ENCODE measurements around the gene ANKS3.

Gene ANKS3

GRCh38 chr16:4754865-4755264 is 20.8 kb upstream of the ANKS3 start:
- no peak for TF ChIP-seq CTCF (IDR thresholded peaks at IDR 0.05; ENCODE audit: borderline replicate concordance, control extremely low read depth, extremely low read depth, insufficient read depth, missing control alignments)
- no peak for DNase-seq (ENCODE audit: low spot score)
- in situ Hi-C loops (cut with MboI; ENCODE audit: low sequenced_read_pairs, unreplicated experiment), result no loop called here

- TF ChIP-seq CTCF (IDR thresholded peaks at IDR 0.05; ENCODE audit: borderline replicate concordance, control extremely low read depth, extremely low read depth, insufficient read depth, missing control alignments), result no peak
- DNase-seq (ENCODE audit: low spot score), result no peak
- in situ Hi-C loops (cut with MboI; ENCODE audit: low sequenced_read_pairs, unreplicated experiment), result no loop called here
Observed at GRCh38 chr16:4753227-4753626, 19.2 kb upstream of the ANKS3 start.

GRCh38 chr16:4752351-4753100 is 18.5 kb upstream of the ANKS3 start:
- no peak for TF ChIP-seq CTCF (IDR thresholded peaks at IDR 0.05; ENCODE audit: borderline replicate concordance, control extremely low read depth, extremely low read depth, insufficient read depth, missing control alignments)
- in situ Hi-C loops (cut with MboI; ENCODE audit: low sequenced_read_pairs, unreplicated experiment), result no loop called here
- no peak for DNase-seq (ENCODE audit: low spot score)

- TF ChIP-seq CTCF (IDR thresholded peaks at IDR 0.05; ENCODE audit: borderline replicate concordance, control extremely low read depth, extremely low read depth, insufficient read depth, missing control alignments), result no peak
- no peak for DNase-seq (ENCODE audit: low spot score)
- in situ Hi-C loops (cut with MboI; ENCODE audit: low sequenced_read_pairs, unreplicated experiment), result no loop called here
Observed at GRCh38 chr16:4750896-4751295, 16.8 kb upstream of the ANKS3 start.

- no peak for TF ChIP-seq CTCF (IDR thresholded peaks at IDR 0.05; ENCODE audit: borderline replicate concordance, control extremely low read depth, extremely low read depth, insufficient read depth, missing control alignments)
- in situ Hi-C loops (cut with MboI; ENCODE audit: low sequenced_read_pairs, unreplicated experiment), result no loop called here
- DNase-seq (ENCODE audit: low spot score), result peak; percentile 75
Observed at GRCh38 chr16:4749700-4750257, 15.7 kb upstream of the ANKS3 start.

- TF ChIP-seq CTCF (IDR thresholded peaks at IDR 0.05; ENCODE audit: borderline replicate concordance, control extremely low read depth, extremely low read depth, insufficient read depth, missing control alignments), result no peak
- DNase-seq (ENCODE audit: low spot score), result no peak
- in situ Hi-C loops (cut with MboI; ENCODE audit: low sequenced_read_pairs, unreplicated experiment), result no loop called here
Observed at GRCh38 chr16:4748682-4749411, 14.8 kb upstream of the ANKS3 start.

Measured in GM13976 (cell line).